HepG2 (cell line): ENCODE results near the gene SIGLEC6. TPM values are rescaled to one million over a fixed set of nuclear protein-coding genes. Genes with fewer than 3 reads are reported as not detected.

ENCODE experiments used
- BRD4 ChIP-seq: sonication (generic); formaldehyde crosslinking; IDR thresholded peaks from 2 replicates; pipeline ENCODE4 v1.4.0; 2020; ENCODE audit warnings: missing genetic modification reagents
- ETV5 ChIP-seq: IDR thresholded peaks from 2 replicates; pipeline ENCODE4 v1.6.1; 2018; ENCODE audit warnings: missing biosample characterization, missing genetic modification reagents, inconsistent platforms, borderline replicate concordance
- FOXK2 ChIP-seq: fragments of 450-650 bp; IDR thresholded peaks from 2 replicates; pipeline ENCODE4 v1.6.1; 2016
- FOXM1 ChIP-seq: sonication (generic); formaldehyde crosslinking; IDR thresholded peaks from 2 replicates; pipeline ENCODE4 v1.5.0; 2020; ENCODE audit warnings: missing genetic modification reagents
- MTF2 ChIP-seq: sonication (generic); formaldehyde crosslinking; IDR thresholded peaks from 2 replicates; pipeline ENCODE4 v1.5.0; 2020; ENCODE audit warnings: missing genetic modification reagents, borderline replicate concordance
- NFIB ChIP-seq: sonication (generic); formaldehyde crosslinking; IDR thresholded peaks from 2 replicates; pipeline ENCODE4 v1.9.0; 2021; ENCODE audit warnings: missing genetic modification reagents, mild to moderate bottlenecking, borderline replicate concordance
- PAX8 ChIP-seq: sonication (generic); formaldehyde crosslinking; IDR thresholded peaks from 2 replicates; pipeline ENCODE4 v1.8.0; 2022; ENCODE audit warnings: mild to moderate bottlenecking, missing genetic modification reagents, borderline replicate concordance
- PCBP1 ChIP-seq: fragments of 200-400 bp; formaldehyde crosslinking; IDR thresholded peaks from 2 replicates; pipeline ENCODE4 v1.6.1; 2017; ENCODE audit warnings: mild to moderate bottlenecking, low read depth, low read length, borderline replicate concordance
- SP4 ChIP-seq: sonication (generic); formaldehyde crosslinking; IDR thresholded peaks from 2 replicates; pipeline ENCODE4 v1.8.1; 2023; ENCODE audit warnings: mild to moderate bottlenecking, missing genetic modification reagents
- TAF1 ChIP-seq: sonication (generic); formaldehyde crosslinking; IDR thresholded peaks from 2 replicates; pipeline ENCODE4 v1.4.0; 2020; ENCODE audit warnings: missing genetic modification reagents
- ZNF160 ChIP-seq: sonication (generic); formaldehyde crosslinking; IDR thresholded peaks from 2 replicates; pipeline ENCODE4 v1.8.0; 2022; ENCODE audit warnings: mild to moderate bottlenecking, inconsistent platforms, missing genetic modification reagents
- ZNF234 ChIP-seq: sonication (generic); formaldehyde crosslinking; conservative IDR thresholded peaks from 2 replicates; pipeline ENCODE4 v1.5.1; 2020; ENCODE audit warnings: mild to moderate bottlenecking, missing genetic modification reagents
- ZNF616 ChIP-seq: sonication (generic); formaldehyde crosslinking; IDR thresholded peaks from 2 replicates; pipeline ENCODE4 v1.5.0; 2020; ENCODE audit warnings: low read depth, mild to moderate bottlenecking, missing genetic modification reagents
- ZNF678 ChIP-seq: sonication (generic); formaldehyde crosslinking; IDR thresholded peaks from 2 replicates; pipeline ENCODE4 v1.4.0; 2020; ENCODE audit warnings: mild to moderate bottlenecking, missing genetic modification reagents
- polyA plus RNA-seq, 8 experiments: library from polyadenylated mRNA; depleted of rRNA in 3 of 8; stranded (reverse) in 7 of 8; unstranded in 1 of 8; fragments of >200 nt; fragmentation: Illumina TruSeq in 4 of 8; extraction: Trizol in 4 of 8; gene quantifications; 2 replicates each; pipeline versions ENCODE4 v1.2.1 to v1.2.3, GENCODE V29; 2011 to 2016; ENCODE audit warnings: low read depth in 4 of 8, missing spikeins in 1 of 8, mixed read lengths in 1 of 8; ENCODE audit not compliant: insufficient read depth in 1 of 8
- total RNA-seq, 5 experiments: library from RNA; depleted of rRNA; stranded (reverse); fragments of >200 nt; fragmentation: Illumina TruSeq; extraction: Trizol; gene quantifications; 2 replicates each; pipeline ENCODE4 v1.2.3, GENCODE V29; 2016; ENCODE audit warnings: low read depth in 1 of 5
- TF ChIP-seq, protein P1 (sequence below): sonication (generic); formaldehyde crosslinking; IDR thresholded peaks from 2 replicates; pipeline ENCODE4 v1.4.0; 2020; ENCODE audit warnings: missing genetic modification reagents
- TF ChIP-seq, protein P2 (sequence below): sonication (generic); formaldehyde crosslinking; IDR thresholded peaks from 2 replicates; pipeline ENCODE4 v1.4.0; 2020; ENCODE audit warnings: mild to moderate bottlenecking, missing genetic modification reagents
- TF ChIP-seq, protein P3 (sequence below): IDR thresholded peaks from 2 replicates; pipeline ENCODE4 v1.6.1; 2016; ENCODE audit warnings: mild to moderate bottlenecking, missing biosample characterization, missing genetic modification reagents
- TF ChIP-seq, protein P4 (sequence below): sonication (generic); formaldehyde crosslinking; IDR thresholded peaks from 2 replicates; pipeline ENCODE4 v1.4.0; 2020; ENCODE audit warnings: mild to moderate bottlenecking, missing genetic modification reagents

Gene SIGLEC6
- total and polyA plus RNA-seq, 2 of the 13 experiments (the other 11 are each of a cell fraction or from before 2014, with no cell fraction given), result not detected

DNA sequence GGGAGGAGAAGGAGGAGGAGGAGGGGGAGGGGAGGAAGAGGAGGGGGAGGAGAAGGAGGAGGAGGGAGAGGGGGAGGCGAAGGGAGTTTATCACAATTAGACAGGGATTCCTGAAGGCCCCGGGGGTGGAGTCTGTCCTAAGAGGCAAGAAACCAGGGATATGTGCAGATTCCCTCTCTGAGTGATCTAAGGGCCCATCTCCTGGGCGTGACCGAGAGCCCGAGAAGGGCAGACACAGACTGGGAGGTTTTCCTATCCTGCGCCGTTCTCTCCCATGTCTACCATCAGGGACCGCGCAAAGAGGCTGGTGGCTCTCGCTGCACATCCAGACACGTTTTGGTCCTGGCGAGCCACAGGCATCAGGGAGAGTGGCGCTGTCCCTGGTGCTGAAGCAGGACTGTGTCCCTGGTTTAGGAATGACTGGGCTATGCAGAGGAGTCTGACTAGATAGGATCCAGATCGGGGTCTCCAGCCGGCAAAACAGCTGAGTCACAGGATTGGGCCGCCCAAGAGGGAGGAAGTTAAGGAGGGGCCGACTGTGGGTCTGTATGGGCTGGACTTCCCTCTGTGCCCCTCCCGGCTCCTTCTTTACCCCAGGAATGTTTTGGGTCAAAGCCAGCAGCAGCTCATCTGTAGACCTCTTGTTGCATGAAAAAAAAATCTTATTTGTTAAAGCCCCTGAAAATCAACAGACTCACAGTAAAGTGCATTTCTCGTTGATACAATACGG, 21.7 kb upstream of the SIGLEC6 start (continued):
- TF ChIP-seq, protein P1, sequence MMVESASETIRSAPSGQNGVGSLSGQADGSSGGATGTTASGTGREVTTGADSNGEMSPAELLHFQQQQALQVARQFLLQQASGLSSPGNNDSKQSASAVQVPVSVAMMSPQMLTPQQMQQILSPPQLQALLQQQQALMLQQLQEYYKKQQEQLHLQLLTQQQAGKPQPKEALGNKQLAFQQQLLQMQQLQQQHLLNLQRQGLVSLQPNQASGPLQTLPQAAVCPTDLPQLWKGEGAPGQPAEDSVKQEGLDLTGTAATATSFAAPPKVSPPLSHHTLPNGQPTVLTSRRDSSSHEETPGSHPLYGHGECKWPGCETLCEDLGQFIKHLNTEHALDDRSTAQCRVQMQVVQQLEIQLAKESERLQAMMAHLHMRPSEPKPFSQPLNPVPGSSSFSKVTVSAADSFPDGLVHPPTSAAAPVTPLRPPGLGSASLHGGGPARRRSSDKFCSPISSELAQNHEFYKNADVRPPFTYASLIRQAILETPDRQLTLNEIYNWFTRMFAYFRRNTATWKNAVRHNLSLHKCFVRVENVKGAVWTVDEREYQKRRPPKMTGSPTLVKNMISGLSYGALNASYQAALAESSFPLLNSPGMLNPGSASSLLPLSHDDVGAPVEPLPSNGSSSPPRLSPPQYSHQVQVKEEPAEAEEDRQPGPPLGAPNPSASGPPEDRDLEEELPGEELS (CRISPR knock-in tag), result peak; percentile 42; the same call in 1 of the 2 replicates
- TF ChIP-seq PCBP1 (no peak), FOXK2 (no peak), SP4 (CRISPR knock-in tag) (peak; percentile 49; the same call in 1 of the 2 replicates), ETV5 (CRISPR knock-in tag) (no peak), ZNF616 (CRISPR knock-in tag) (no peak), ZNF678 (CRISPR knock-in tag) (no peak), ZNF234 (no peak), PAX8 (CRISPR knock-in tag) (no peak), ZNF160 (CRISPR knock-in tag) (no peak), NFIB (CRISPR knock-in tag) (no peak), TAF1 (CRISPR knock-in tag) (no peak), MTF2 (CRISPR knock-in tag) (no peak), FOXM1 (peak; percentile 78; the same call in 1 of the 2 replicates), BRD4 (no peak)
- TF ChIP-seq, protein P2, sequence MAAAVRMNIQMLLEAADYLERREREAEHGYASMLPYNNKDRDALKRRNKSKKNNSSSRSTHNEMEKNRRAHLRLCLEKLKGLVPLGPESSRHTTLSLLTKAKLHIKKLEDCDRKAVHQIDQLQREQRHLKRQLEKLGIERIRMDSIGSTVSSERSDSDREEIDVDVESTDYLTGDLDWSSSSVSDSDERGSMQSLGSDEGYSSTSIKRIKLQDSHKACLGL (CRISPR knock-in tag), result no peak
- TF ChIP-seq, protein P3, sequence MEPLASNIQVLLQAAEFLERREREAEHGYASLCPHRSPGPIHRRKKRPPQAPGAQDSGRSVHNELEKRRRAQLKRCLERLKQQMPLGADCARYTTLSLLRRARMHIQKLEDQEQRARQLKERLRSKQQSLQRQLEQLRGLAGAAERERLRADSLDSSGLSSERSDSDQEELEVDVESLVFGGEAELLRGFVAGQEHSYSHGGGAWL (CRISPR knock-in tag), result peak; percentile 92
- TF ChIP-seq, protein P4, sequence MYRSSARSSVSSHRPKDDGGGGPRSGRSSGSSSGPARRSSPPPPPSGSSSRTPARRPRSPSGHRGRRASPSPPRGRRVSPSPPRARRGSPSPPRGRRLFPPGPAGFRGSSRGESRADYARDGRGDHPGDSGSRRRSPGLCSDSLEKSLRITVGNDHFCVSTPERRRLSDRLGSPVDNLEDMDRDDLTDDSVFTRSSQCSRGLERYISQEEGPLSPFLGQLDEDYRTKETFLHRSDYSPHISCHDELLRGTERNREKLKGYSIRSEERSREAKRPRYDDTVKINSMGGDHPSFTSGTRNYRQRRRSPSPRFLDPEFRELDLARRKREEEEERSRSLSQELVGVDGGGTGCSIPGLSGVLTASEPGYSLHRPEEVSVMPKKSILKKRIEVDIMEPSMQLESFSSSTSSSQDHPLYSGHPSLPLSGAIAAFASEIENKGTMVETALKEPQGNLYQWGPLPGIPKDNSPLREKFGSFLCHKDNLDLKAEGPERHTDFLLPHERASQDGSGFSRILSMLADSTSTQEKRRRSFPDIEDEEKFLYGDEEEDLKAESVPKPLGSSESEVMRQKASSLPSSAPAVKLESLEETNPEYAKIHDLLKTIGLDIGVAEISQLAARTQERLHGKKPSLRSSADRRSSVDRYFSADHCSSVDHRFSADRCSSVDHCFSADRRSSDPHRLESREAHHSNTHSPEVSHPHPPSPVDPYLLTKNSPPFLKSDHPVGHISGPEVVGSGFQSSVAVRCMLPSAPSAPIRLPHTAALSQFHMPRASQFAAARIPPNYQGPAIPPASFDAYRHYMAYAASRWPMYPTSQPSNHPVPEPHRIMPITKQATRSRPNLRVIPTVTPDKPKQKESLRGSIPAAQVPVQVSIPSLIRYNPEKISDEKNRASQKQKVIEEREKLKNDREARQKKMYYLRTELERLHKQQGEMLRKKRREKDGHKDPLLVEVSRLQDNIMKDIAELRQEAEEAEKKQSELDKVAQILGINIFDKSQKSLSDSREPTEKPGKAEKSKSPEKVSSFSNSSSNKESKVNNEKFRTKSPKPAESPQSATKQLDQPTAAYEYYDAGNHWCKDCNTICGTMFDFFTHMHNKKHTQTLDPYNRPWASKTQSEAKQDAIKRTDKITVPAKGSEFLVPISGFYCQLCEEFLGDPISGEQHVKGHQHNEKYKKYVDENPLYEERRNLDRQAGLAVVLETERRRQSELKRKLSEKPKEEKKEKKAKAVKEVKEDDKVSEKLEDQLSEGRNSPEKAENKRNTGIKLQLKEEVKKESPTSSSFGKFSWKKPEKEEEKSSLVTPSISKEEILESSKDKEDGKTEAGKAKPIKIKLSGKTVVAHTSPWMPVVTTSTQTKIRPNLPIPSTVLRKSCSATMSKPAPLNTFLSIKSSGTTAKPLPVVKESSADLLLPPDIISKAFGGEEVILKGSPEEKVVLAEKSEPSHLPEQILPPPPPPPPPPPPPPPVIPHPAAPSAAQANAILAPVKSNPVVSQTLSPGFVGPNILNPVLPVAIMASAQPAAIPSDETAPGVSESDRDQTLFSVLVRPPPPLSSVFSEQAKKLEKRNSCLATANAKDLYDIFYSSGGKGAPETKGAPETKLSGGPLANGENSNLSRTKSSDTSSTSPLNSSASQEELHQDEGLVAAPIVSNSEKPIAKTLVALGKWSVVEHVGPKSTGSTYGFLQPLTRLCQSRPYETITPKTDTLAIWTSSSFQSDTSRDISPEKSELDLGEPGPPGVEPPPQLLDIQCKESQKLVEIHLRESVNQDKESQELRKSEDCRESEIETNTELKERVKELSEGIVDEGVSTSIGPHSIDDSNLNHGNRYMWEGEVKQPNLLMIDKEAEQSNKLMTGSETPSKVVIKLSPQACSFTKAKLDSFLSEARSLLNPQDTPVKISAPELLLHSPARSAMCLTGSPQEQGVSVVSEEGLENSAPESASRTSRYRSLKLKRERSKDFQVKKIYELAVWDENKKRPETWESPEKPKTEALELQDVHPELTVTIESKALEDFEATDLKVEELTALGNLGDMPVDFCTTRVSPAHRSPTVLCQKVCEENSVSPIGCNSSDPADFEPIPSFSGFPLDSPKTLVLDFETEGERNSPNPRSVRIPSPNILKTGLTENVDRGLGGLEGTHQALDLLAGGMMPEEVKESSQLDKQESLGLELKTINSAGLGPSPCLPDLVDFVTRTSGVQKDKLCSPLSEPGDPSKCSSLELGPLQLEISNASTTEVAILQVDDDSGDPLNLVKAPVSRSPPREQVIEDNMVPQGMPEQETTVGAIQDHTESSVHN (CRISPR knock-in tag), result no peak
